VCaP (cell line): ENCODE data around the gene ABHD12B.
"Not testable (repeated sequence)": the region's sequence is repeated elsewhere in the genome, so short reads cannot be mapped to it uniquely, and the experiment has no call there.

Experiments
- H3K27ac ChIP-seq: fragments of 450-650 bp; 2 replicates; pipeline ENCODE4 v1.5.1; 2017
- TF ChIP-seq, protein P1 (sequence below): fragments of 450-650 bp; conservative IDR thresholded peaks from 2 replicates; pipeline ENCODE4 v1.5.1; 2017; ENCODE audit warnings: mild to moderate bottlenecking, moderate library complexity

The ABHD12B gene

DNA sequence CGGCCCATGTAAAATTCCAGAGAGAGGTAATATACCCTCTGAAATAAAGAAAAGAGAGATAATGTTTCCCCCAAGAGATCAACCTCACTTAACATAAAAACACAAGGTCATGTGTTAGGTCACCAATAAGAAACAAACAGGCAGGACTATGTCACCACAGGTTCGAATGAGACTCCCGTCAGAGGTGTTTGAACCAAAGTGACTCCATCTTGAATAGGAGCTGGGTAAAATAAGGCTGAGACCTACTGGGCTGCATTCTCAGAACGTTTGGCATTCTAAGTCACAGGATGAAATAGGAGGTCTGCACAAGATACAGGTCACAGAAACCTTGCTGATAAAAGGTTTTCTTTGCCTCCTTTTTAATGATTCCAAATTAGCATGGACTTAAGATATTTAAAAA, 65.9 kb downstream of the ABHD12B start:
- TF ChIP-seq, protein P1, sequence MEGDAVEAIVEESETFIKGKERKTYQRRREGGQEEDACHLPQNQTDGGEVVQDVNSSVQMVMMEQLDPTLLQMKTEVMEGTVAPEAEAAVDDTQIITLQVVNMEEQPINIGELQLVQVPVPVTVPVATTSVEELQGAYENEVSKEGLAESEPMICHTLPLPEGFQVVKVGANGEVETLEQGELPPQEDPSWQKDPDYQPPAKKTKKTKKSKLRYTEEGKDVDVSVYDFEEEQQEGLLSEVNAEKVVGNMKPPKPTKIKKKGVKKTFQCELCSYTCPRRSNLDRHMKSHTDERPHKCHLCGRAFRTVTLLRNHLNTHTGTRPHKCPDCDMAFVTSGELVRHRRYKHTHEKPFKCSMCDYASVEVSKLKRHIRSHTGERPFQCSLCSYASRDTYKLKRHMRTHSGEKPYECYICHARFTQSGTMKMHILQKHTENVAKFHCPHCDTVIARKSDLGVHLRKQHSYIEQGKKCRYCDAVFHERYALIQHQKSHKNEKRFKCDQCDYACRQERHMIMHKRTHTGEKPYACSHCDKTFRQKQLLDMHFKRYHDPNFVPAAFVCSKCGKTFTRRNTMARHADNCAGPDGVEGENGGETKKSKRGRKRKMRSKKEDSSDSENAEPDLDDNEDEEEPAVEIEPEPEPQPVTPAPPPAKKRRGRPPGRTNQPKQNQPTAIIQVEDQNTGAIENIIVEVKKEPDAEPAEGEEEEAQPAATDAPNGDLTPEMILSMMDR, result no peak
- H3K27ac ChIP-seq, result no peak overlapping the region

DNA sequence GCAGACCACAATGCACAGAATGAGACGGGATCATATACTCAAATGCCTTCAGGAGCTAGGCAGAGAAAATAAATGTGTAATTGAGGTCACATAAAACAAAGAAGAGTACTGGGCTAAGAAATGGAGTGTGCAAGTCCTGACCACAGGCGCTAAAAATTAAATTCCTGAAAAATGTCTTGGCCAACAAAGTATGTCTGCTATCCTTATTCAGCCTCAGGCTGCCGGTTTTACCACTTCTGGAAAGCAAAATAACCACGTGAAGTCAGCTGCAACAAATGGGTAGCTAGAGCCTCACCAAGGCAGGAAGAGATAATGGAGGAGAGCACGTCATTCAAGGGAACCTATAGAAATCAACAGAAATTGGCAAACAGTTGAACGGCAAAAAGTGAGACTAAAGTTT, 69.3 kb downstream of the ABHD12B start:
- TF ChIP-seq, protein P1, result no peak
- H3K27ac ChIP-seq, result no peak overlapping the region

DNA sequence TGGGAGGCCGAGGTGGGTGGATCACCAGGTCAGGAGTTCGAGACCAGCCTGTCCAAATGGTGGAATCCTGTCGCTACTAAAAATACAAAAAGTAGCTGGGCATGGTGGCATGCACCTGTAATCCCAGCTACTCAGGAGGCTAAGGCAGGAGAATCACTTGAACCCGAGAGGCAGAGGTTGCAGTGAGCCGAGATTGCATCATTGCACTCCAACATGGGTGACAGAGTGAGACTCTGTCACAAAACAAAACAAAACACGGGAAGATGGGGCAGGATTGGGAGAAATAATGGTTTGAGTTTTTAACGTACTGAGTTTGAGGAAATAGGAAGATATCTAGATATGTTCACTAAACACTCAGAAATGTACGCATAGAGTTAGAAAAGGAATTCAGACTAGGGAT, 69.8 kb downstream of the ABHD12B start:
- not testable (repeated sequence) for H3K27ac ChIP-seq

DNA sequence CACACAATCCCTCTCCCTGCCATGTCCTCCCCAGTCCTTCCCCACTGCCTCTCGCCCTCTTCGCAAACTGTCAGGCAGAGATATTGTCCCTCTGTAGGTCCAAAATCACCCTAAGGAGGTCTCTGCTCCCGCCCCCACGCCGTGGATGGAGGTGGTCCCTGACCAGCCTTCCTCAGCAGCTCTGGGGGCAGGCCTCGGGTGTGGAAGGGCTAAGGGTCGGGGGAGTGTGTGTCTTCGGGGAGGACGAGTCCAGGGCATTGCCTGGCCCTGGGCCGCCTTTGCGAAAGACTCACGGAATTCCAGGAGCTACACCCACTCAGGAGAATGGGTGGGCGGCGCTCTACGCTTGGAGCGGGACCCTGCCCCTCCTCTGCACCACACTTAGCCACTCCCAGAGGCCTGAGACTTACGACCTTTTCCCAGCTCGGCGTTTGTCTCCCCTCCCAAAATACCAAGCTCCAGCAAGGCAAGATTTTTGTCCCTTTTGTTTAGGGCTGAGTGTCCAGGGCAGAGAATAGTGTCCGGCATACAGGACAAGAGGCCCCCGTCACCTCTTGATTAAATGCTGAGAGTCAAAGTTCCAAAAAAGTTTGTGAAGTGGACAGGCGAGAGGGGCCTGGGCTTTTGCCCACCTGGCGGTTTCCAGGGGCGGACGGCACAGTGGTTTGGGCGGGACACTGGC, 71.5 kb downstream of the ABHD12B start:
- TF ChIP-seq, protein P1, result no peak
- H3K27ac ChIP-seq, result no peak overlapping the region

DNA sequence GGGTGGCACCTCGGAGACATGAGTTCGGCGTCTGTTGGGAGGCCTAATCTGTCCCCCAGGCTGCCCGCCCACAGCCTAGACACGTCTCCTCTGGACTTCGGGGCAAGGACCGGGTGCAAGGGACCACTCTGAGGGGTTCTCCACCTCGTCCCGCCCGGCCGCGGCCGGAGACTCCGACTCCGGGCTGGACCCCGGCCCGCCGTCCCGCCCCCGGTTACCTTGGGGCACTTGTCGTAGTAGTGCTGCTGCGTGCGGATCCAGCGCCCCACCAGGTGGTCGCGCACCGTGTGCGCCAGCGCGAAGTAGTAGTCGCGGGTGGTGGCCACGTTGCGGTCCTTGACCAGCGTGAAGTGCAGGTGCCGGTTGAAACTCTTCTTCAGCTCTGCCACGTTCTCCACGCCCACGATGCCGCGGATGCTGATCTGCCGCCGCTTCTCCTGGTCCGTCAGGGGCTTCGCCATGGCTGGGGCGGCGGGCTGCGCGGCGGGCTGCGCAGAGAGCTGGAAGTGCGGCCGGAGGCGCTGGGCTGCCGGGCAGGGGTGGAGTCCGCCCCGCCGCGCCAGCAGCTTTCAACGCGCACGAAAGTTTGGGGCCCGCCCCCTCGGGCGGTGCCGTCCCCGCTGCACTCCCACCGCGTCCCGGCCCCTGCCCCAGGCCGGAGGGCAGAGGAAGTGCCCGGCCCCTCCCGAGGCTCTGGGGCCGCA, 72.2 kb downstream of the ABHD12B start, which contains the start of gene PYGL:
Gene PYGL, minus strand, starts transcription at position 541 of the 704 bp plus-strand sequence. Its CDS starts 80 bp downstream, at position 461.
- TF ChIP-seq, protein P1, result no peak
- H3K27ac ChIP-seq, result peak within 1 kb of the TSS; percentile 58

DNA sequence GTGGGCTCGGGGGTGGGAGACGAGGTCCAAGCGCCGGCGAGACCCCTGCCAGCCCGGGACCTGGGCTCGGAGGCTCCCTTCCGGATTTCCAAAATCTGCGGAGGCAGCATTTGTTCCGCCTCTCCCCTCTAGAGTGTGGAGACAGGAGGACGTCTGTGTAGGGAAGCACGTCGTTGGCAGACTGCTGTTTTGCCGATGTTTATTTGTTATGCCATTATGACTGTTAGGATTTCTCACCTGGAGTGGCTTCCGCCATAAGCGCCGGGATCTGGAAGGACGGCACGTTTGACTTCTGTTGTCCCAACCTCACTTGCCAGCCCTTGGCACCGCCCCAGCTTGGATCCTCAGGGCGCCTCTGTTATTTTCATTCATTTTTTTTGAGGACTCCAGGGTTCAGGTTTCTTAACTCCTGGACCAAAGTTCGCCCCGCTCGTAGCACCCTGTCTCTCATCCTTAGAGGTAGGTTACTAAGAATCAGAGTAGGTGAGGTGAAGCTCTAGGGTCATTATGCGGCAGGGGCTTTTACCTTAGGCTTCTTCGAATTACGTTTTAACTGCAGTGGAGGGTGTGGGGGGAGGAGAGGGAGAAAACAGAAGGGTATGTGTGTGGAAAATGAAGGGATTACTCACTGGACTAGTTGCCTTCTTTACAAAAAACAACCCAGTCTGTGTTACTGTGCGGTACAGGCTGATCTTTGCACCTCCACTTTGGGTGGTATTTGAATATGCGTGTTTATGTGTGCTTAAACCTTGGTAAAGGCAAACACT, 73.0 kb downstream of the ABHD12B start:
- H3K27ac ChIP-seq, result peak overlapping the region; percentile 58
- TF ChIP-seq, protein P1, result no peak

DNA sequence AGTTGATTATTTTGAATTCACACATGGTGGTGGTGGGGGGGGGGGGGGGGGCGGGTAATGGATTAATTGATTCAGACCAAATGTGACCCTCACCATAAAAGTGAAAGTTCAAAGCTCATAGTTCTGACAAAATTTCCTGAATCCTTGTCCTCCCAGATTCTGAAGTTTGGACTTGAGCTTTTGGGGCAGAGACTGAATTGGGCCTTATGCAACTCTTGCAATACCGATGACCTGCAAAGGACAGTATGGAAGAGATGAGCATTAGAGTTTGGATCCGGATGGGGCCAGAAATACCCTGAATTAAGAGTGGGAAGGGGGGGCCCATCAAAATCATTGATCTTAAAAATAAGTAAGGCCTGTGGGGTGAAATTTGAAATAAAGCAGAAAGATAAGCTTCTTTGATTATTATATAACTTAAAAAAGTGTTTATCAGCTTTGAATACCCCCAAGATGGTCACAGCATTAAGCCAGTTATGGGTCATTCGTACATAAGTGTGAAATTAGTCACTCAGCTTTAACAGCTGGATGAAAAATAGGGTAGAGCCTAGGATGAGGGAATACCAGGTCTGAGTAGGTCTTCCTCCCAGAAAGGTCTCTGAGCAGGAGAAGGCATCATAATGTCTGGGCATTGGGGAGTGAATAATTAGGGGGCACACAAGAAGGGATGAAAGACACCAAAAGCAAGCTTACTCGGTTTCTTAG, 74.5 kb downstream of the ABHD12B start:
- H3K27ac ChIP-seq, result no peak overlapping the region
- TF ChIP-seq, protein P1, result no peak
